Endothelial cell of umbilical vein (primary cell): Measurements from ENCODE around the gene NAT16. TPM values are rescaled to one million over a fixed set of nuclear protein-coding genes. Genes with fewer than 3 reads are reported as not detected.

Experiments used
- BruUV-seq: library from RNA; stranded (reverse); fragments of 400-500 nt; replicated peaks from 2 replicates; lab custom pipeline; 2021; lab: Mats Ljungman, UMichigan
- CTCF ChIA-PET: fragments of 300-600, 350-600 bp; sonication (Branson Sonifier 250); formaldehyde crosslinking; loops from one replicate; lab custom pipeline; 2021; ENCODE audit warnings: antibody characterized with exemption, inconsistent platforms; lab: Charles Lee
- POLR2A ChIA-PET: fragments of 300-600, 350-600 bp; sonication (Branson Sonifier 250); formaldehyde crosslinking; loops from one replicate; lab custom pipeline; 2021; ENCODE audit warnings: antibody characterized with exemption, inconsistent platforms; lab: Charles Lee
- DNase-seq: peaks from one replicate; pipeline ENCODE4 v3.0.0-alpha.2; 2011; ENCODE audit warnings: low read depth, low spot score
- FAIRE-seq: peaks from 2 replicates; lab custom pipeline; 2011; peaks lifted over from hg19 to GRCh38; lab: Jason Lieb, UNC
- H2AFZ ChIP-seq: 2 replicates; pipeline ENCODE4 v1.6.0; 2012; ENCODE audit warnings: low read depth, low read length, control low read depth, inconsistent platforms
- H3K27ac ChIP-seq: 2 replicates; pipeline ENCODE4 v1.5.1; 2011; ENCODE audit warnings: low read depth, mild to moderate bottlenecking, control low read depth, low read length, moderate library complexity; ENCODE audit not compliant: insufficient read depth
- H3K27me3 ChIP-seq, 2 experiments: 2 replicates each; pipeline versions ENCODE4 v1.6.0 to v1.6.1; 2011; ENCODE audit warnings: low read length in 2 of 2, mixed read lengths in 1 of 2; ENCODE audit not compliant: control insufficient read depth in 2 of 2, insufficient read depth in 2 of 2
- H3K36me3 ChIP-seq, 2 experiments: 2 replicates in 1 of 2; 3 replicates in 1 of 2; pipeline ENCODE4 v1.5.1; 2011; ENCODE audit warnings: low read length in 2 of 2, mild to moderate bottlenecking in 1 of 2, moderate library complexity in 1 of 2; ENCODE audit not compliant: control insufficient read depth in 2 of 2, insufficient read depth in 2 of 2; ENCODE audit errors: extremely low read depth in 1 of 2
- H3K4me1 ChIP-seq: 3 replicates; pipeline ENCODE4 v1.5.1; 2011; ENCODE audit warnings: mild to moderate bottlenecking, low read length; ENCODE audit not compliant: control insufficient read depth, insufficient read depth; ENCODE audit errors: extremely low read depth
- H3K4me2 ChIP-seq: 2 replicates; pipeline ENCODE4 v1.6.1; 2011; ENCODE audit warnings: low read length, control low read depth, mixed read lengths; ENCODE audit not compliant: insufficient read depth
- H3K4me3 ChIP-seq, 3 experiments: fragments of 200-600 bp in 1 of 3; sonication (generic), shearing (Covaris generic) in 1 of 3; replicated peaks in 1 of 3; 2 replicates each; pipeline ENCODE4 v1.5.1; 2011 to 2016; ENCODE audit warnings: control low read depth in 3 of 3, low read length in 3 of 3, mild to moderate bottlenecking in 2 of 3, inconsistent platforms in 1 of 3, low read depth in 1 of 3, moderate library complexity in 1 of 3; ENCODE audit not compliant: insufficient read depth in 1 of 3
- H3K79me2 ChIP-seq: 2 replicates; pipeline ENCODE4 v1.6.0; 2012; ENCODE audit warnings: low read length, inconsistent platforms; ENCODE audit not compliant: control insufficient read depth, insufficient read depth
- H3K9ac ChIP-seq: replicated peaks from 2 replicates; pipeline ENCODE3; 2011; ENCODE audit warnings: low read length, control low read depth; ENCODE audit not compliant: insufficient read depth; ENCODE audit errors: extremely low read depth
- H3K9me1 ChIP-seq: replicated peaks from 3 replicates; pipeline ENCODE4 v1.6.0; 2011; ENCODE audit warnings: mild to moderate bottlenecking, low read length; ENCODE audit not compliant: control insufficient read depth, insufficient read depth; ENCODE audit errors: extremely low read depth
- H3K9me3 ChIP-seq: replicated peaks from 2 replicates; pipeline ENCODE4 v1.5.1; 2012; ENCODE audit warnings: low read length, inconsistent platforms; ENCODE audit not compliant: control insufficient read depth, insufficient read depth
- H4K20me1 ChIP-seq: replicated peaks from 2 replicates; pipeline ENCODE3; 2011; ENCODE audit warnings: mild to moderate bottlenecking, low read length; ENCODE audit not compliant: control insufficient read depth, insufficient read depth; ENCODE audit errors: extremely low read depth
- CTCF ChIP-seq, 2 donors: IDR thresholded peaks; 1 replicate in 1 of 2; 2 replicates in 1 of 2; pipeline ENCODE4 v1.5.1; 2011; ENCODE audit warnings: low read length in 2 of 2, mild to moderate bottlenecking in 2 of 2, moderate library complexity in 2 of 2, control low read depth in 1 of 2, inconsistent platforms in 1 of 2, low read depth in 1 of 2; ENCODE audit not compliant: insufficient read depth in 1 of 2; ENCODE audit errors: extremely low read depth in 1 of 2
- EZH2 ChIP-seq: IDR thresholded peaks from 2 replicates; pipeline ENCODE4 v1.6.1; 2012; ENCODE audit warnings: borderline replicate concordance, low read depth, mild to moderate bottlenecking, moderate library complexity, low read length, inconsistent platforms; ENCODE audit not compliant: severe bottlenecking
- FOS ChIP-seq: IDR thresholded peaks from 2 replicates; pipeline ENCODE4 v1.6.1; 2011; ENCODE audit warnings: mild to moderate bottlenecking, low read length, moderate library complexity, borderline replicate concordance; ENCODE audit not compliant: insufficient read depth
- GATA2 ChIP-seq: IDR thresholded peaks from 2 replicates; pipeline ENCODE4 v1.7.0; 2011; ENCODE audit warnings: low read depth, mild to moderate bottlenecking, moderate library complexity, mixed read lengths, low read length; ENCODE audit not compliant: insufficient read length, insufficient read depth
- JUN ChIP-seq: IDR thresholded peaks from 2 replicates; pipeline ENCODE4 v1.6.1; 2011; ENCODE audit warnings: borderline replicate concordance, low read depth; ENCODE audit not compliant: insufficient read length, insufficient read depth
- MAX ChIP-seq: IDR thresholded peaks from 2 replicates; pipeline ENCODE4 v1.6.1; 2011; ENCODE audit not compliant: insufficient read depth, insufficient read length
- MYC ChIP-seq: IDR thresholded peaks from one replicate; pipeline ENCODE4 v1.6.1; 2011; ENCODE audit warnings: mild to moderate bottlenecking, low read depth, low read length
- POLR2A ChIP-seq: IDR thresholded peaks from 2 replicates; pipeline ENCODE4 v1.6.1; 2012; ENCODE audit warnings: low read depth, mild to moderate bottlenecking, control low read depth, low read length
- POLR2AphosphoS5 ChIP-seq: IDR thresholded peaks from 2 replicates; pipeline ENCODE4 v1.6.1; 2012; ENCODE audit warnings: low read depth, mild to moderate bottlenecking, control low read depth, low read length, moderate library complexity; ENCODE audit not compliant: insufficient read depth
- dilution Hi-C: fragments of 300-500 bp; cut with MboI; formaldehyde crosslinking; loops from one replicate; pipeline ENCODE4 v1.15.0; 2019; ENCODE audit warnings: low sequenced_read_pairs; ENCODE audit not compliant: extremely low pct_ligation_motif_present
- intact Hi-C: fragments of 100-400 bp; cut with micrococcal nuclease; formaldehyde crosslinking; loops from one replicate; pipeline ENCODE4 v1.10.0; 2022
- polyA plus RNA-seq, 4 experiments: library from polyadenylated mRNA; depleted of rRNA in 3 of 4; stranded (reverse) in 3 of 4; unstranded in 1 of 4; fragments of >200 nt; gene quantifications; 2 replicates each; pipeline versions ENCODE4 v1.2.1 to v1.2.3, GENCODE V29; 2011 to 2012; ENCODE audit warnings: missing spikeins in 1 of 4
- total RNA-seq: library from RNA; stranded (reverse); gene quantifications from 2 replicates; pipeline ENCODE4 v1.2.3, GENCODE V29; 2021

Gene NAT16
- total and polyA plus RNA-seq, 2 donors (not counting 3 experiments of a cell fraction or from before 2014, with no cell fraction given) = not detected

GRCh38 chr7:101138213-101138870 lies 41.8 kb downstream of the NAT16 start:
- ChIA-PET CTCF (interaction anchor here (1.0 to 2.8 kb wide), 14 partner anchors 12 to 153 kb away, joined by 3 to 19 read pairs (median 6); partner anchors contain the start of genes SERPINE1 and TRIM56), POLR2A (interaction anchor here (1.4 to 4.8 kb wide), 4 partner anchors 11 to 38 kb away, joined by 3 to 27 read pairs (median 10); partner anchors contain the start of gene SERPINE1)
- Histone ChIP-seq H3K9me1 (no peaks in the 10 kb centered on the region), H3K27ac (peak overlapping the region; percentile 30), H3K9ac (peak overlapping the region; percentile 2), H3K4me3 (no peak overlapping the region), H3K27me3 (no peaks in the 10 kb centered on the region), H3K79me2 (peaks cover 5% of the 10 kb centered on the region), H4K20me1 (no peaks in the 10 kb centered on the region), H3K4me1 (peaks cover 39% of the 10 kb centered on the region), H2AFZ (no peak overlapping the region), H3K4me2 (peak overlapping the region; percentile 34), H3K36me3 (peaks cover 20 to 34% of the 10 kb centered on the region in 2 experiments), H3K9me3 (no peaks in the 10 kb centered on the region)
- TF ChIP-seq GATA2 (peak; percentile 36), MAX (peak; percentile 77), POLR2A (peak; percentile 82), POLR2AphosphoS5 (peak; percentile 94), CTCF (IDR thresholded peaks at IDR 0.05; ENCODE audit: extremely low read depth in 1 of 2, insufficient read depth in 1 of 2, low read depth in 1 of 2, low read length in 2 of 2) (peak; percentile 64 to 75), MYC (peak; percentile 51), FOS (peak; percentile 99), JUN (peak; percentile 100), EZH2 (no peak)
- intact Hi-C loops = loop anchor here (1.0 kb wide), 4 partner anchors 12 to 53 kb away; partner anchors contain the start of gene TRIM56
- BruUV-seq = TSS peak; percentile 82
- FAIRE-seq (peak; percentile 72), DNase-seq (peak; percentile 99)
- dilution Hi-C loops = no loop called here
